ENCODE results near the gene BST2.

GRCh38 chr19:17418710-17419109 lies 13.3 kb upstream of the BST2 start:
- TF ChIP-seq CTCF (IDR thresholded peaks at IDR 0.05; ENCODE audit: low read depth, low read length) (no peak), EZH2phosphoT487 (IDR thresholded peaks at IDR 0.05; ENCODE audit: low read depth) (no peak)

All from OCI-LY3 (cell line).